ENCODE measurements around the gene CCDC120. TPM values are rescaled to one million over a fixed set of nuclear protein-coding genes. Genes with fewer than 3 reads are reported as not detected.

CCDC120 gene
- total RNA-seq, 1 donor from 2014 or later = 2.0 TPM

GRCh38 chrX:49061916-49062315 is 3.1 kb downstream of the CCDC120 start:
- DNase-seq = no peak

- no peak for DNase-seq
Measured at GRCh38 chrX:49063715-49064114, 4.9 kb downstream of the CCDC120 start.

GRCh38 chrX:49064303-49064702 is 5.5 kb downstream of the CCDC120 start:
- DNase-seq = no peak

GRCh38 chrX:49064735-49065134 is 5.9 kb downstream of the CCDC120 start:
- no peak for DNase-seq

GRCh38 chrX:49066278-49066677 is 7.5 kb downstream of the CCDC120 start:
- DNase-seq = no peak

GRCh38 chrX:49066690-49067089 is 7.9 kb downstream of the CCDC120 start:
- no peak for DNase-seq

GRCh38 chrX:49067285-49068120 is 8.7 kb downstream of the CCDC120 start:
- DNase-seq = no peak

- no peak for DNase-seq
Measured at GRCh38 chrX:49069038-49069437, 10.2 kb downstream of the CCDC120 start.

- DNase-seq = no peak
Measured at GRCh38 chrX:49070988-49071387, 12.2 kb downstream of the CCDC120 start.

GRCh38 chrX:49071877-49072711 is 13.3 kb downstream of the CCDC120 start:
- DNase-seq = peak; percentile 44

GRCh38 chrX:49072712-49073095 is 13.9 kb downstream of the CCDC120 start:
- DNase-seq = no peak

- peak; percentile 82 for DNase-seq
Measured at GRCh38 chrX:49073601-49074575, 15.1 kb downstream of the CCDC120 start, which contains the start of gene PRAF2. PRAF2 (minus strand) TSS chrX:49074002; CDS start chrX:49073987, 15 bp downstream.

GRCh38 chrX:49075347-49075746 is 16.5 kb downstream of the CCDC120 start:
- DNase-seq = no peak

GRCh38 chrX:49077941-49078340 is 19.1 kb downstream of the CCDC120 start:
- DNase-seq = no peak

GRCh38 chrX:49079489-49080428 is 21.0 kb downstream of the CCDC120 start, which contains the start of gene WDR45:
WDR45 (minus strand) TSS chrX:49079887; CDS start chrX:49078095, 1,792 bp downstream.
- DNase-seq = peak; percentile 64

- DNase-seq = no peak
Measured at GRCh38 chrX:49082271-49082871, 23.6 kb downstream of the CCDC120 start.

- no peak for DNase-seq
Measured at GRCh38 chrX:49089553-49089952, 30.8 kb downstream of the CCDC120 start.

- no peak for DNase-seq
Measured at GRCh38 chrX:49096419-49096818, 37.6 kb downstream of the CCDC120 start.

GRCh38 chrX:49100704-49101628 is 42.2 kb downstream of the CCDC120 start:
- DNase-seq = peak; percentile 82

Measured in occipital lobe (tissue), 2 donors.